Measurements from ENCODE around the gene S100A7A.

DNA sequence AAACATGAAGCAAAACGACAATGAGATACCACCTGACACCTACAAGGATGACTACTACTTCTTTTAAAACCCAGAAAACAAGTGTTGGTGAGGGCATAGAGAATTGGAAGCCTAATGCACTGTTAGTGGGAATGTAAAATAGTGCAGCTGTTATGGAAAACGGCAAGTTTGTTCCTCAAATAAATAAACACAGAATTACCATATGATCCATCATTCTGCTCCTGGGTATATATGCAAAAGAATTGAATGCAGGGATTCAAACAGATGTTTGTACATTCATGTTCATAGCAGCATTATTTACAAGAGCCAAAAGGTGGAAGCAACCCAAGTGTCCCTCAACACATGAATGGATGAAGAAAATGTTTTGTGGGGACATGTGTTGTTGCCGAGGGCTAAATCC lies 24.1 kb upstream of the S100A7A start:
- TF ChIP-seq TCF12 (IDR thresholded peaks at IDR 0.05) (no peak), TAF1 (IDR thresholded peaks at IDR 0.05; ENCODE audit: borderline replicate concordance, low read depth, low read length) (no peak), RFX5 (IDR thresholded peaks at IDR 0.05; ENCODE audit: low read length) (no peak), POLR2AphosphoS5 (IDR thresholded peaks at IDR 0.05; ENCODE audit: low read depth, low read length) (no peak), CTCF (IDR thresholded peaks at IDR 0.05) (no peak), GABPA (IDR thresholded peaks at IDR 0.05; ENCODE audit: low read depth) (no peak), GATA2 (CRISPR knock-in tag; IDR thresholded peaks at IDR 0.05) (no peak)
- TF ChIP-seq, protein P1, sequence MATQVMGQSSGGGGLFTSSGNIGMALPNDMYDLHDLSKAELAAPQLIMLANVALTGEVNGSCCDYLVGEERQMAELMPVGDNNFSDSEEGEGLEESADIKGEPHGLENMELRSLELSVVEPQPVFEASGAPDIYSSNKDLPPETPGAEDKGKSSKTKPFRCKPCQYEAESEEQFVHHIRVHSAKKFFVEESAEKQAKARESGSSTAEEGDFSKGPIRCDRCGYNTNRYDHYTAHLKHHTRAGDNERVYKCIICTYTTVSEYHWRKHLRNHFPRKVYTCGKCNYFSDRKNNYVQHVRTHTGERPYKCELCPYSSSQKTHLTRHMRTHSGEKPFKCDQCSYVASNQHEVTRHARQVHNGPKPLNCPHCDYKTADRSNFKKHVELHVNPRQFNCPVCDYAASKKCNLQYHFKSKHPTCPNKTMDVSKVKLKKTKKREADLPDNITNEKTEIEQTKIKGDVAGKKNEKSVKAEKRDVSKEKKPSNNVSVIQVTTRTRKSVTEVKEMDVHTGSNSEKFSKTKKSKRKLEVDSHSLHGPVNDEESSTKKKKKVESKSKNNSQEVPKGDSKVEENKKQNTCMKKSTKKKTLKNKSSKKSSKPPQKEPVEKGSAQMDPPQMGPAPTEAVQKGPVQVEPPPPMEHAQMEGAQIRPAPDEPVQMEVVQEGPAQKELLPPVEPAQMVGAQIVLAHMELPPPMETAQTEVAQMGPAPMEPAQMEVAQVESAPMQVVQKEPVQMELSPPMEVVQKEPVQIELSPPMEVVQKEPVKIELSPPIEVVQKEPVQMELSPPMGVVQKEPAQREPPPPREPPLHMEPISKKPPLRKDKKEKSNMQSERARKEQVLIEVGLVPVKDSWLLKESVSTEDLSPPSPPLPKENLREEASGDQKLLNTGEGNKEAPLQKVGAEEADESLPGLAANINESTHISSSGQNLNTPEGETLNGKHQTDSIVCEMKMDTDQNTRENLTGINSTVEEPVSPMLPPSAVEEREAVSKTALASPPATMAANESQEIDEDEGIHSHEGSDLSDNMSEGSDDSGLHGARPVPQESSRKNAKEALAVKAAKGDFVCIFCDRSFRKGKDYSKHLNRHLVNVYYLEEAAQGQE (IDR thresholded peaks at IDR 0.05; ENCODE audit: low read depth, low read length) = no peak
